Coronary artery (tissue), 2 donors: ENCODE data around the gene NEIL3.

Experiments
- DNase-seq: peaks from one replicate; pipeline ENCODE4 v3.0.0-alpha.2; 2017; ENCODE audit warnings: low spot score
- H3K27ac ChIP-seq, 2 donors: fragments of 200-600 bp; sonication (generic); one replicate each; pipeline ENCODE4 v1.5.1; 2016 to 2019
- H3K4me3 ChIP-seq: fragments of 200-600 bp; sonication (generic); 2 replicates; pipeline ENCODE4 v1.5.1; 2016; ENCODE audit warnings: mild to moderate bottlenecking, moderate library complexity
- CTCF ChIP-seq: fragments of 200-600 bp; sonication (generic); IDR thresholded peaks from one replicate; pipeline ENCODE4 v1.5.1; 2019; ENCODE audit warnings: antibody characterized with exemption

NEIL3 gene

DNA sequence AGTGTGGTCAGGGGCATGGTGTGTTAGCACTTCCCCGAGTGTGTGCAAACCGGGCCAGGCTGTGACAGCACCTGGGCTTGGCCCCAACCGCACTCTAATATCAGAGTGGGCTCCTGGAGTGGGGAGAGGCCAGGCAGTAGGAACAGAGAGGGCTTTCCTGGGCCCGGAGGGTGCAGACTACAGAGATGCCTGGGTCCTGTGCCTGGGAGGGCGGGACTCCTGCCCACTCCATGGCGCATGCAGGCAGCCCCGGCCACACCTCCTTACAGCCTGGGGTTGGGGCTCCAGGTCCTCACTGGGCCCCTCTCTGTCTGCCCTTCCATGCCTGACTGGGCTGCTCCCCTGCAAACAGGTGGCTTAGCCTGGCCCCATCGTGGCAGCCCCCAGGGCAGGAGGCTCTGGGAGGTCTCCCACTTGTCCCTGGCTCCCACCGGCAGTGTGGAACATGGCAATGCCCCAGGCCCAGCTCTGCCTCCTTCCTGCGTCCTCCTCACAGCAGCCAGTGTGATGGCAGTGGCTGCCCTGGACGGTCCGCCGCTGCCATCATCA, 72.2 kb downstream of the NEIL3 start:
- DNase-seq = no peak
- H3K27ac ChIP-seq = no peak overlapping the region
- no peak overlapping the region for H3K4me3 ChIP-seq
- TF ChIP-seq CTCF = no peak

DNA sequence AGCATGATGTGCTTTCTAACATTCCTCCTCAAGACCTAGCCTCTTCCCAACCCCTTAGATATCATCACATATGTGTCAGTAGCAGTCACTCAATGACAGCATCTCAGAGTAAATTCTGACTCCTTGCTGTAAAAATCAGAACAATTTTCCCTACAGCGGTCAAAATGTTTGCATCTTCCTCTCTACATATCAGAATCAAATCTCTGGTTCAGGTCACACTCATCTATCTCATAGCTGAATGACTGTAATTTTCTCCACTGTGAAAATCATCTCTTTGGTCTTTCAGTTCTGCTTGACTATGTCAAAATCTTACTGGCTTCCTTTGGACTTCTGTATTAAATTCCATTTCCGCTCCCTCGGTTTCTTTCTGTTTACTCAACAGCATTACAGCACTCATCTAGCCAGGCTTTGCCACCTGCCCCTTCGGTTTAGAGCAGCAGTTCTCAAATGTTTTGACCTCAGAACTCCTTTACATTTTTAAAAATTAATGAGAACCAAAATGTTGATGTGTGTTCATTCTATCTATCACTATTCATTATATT, 75.3 kb downstream of the NEIL3 start:
- TF ChIP-seq CTCF = no peak
- DNase-seq = no peak
- Histone ChIP-seq H3K4me3 (no peak overlapping the region), H3K27ac (no peak overlapping the region)

GRCh38 chr4:177385576-177386277, 76.1 kb downstream of the NEIL3 start:
- no peak for TF ChIP-seq CTCF
- H3K4me3 ChIP-seq = no peak overlapping the region
- no peak for DNase-seq
- no peak overlapping the region for H3K27ac ChIP-seq

DNA sequence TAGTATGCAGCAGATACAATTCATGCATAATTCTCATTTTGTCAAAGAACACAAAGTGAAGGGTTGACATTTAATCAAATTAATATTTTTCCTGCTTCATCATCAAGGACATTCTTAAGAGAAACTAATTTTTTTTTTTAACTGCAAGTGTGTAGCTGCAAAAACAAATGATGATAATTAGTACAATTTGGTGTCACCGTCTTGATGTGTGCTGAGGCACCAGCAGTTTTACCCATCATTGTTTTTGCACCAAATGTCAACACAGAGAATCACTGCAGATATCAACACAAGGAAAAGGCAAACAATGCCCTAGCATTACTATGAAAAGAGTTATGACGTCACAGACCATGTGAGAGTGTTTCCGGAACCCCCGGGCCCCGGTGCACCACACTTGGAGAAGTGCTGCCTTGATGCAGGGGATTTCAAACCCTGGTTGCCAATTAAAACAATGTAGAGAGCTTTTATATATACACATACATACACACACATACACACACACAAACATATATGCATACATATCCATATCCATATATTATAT, 76.7 kb downstream of the NEIL3 start:
- DNase-seq = no peak
- H3K4me3 ChIP-seq = no peak overlapping the region
- no peak overlapping the region for H3K27ac ChIP-seq
- no peak for TF ChIP-seq CTCF

DNA sequence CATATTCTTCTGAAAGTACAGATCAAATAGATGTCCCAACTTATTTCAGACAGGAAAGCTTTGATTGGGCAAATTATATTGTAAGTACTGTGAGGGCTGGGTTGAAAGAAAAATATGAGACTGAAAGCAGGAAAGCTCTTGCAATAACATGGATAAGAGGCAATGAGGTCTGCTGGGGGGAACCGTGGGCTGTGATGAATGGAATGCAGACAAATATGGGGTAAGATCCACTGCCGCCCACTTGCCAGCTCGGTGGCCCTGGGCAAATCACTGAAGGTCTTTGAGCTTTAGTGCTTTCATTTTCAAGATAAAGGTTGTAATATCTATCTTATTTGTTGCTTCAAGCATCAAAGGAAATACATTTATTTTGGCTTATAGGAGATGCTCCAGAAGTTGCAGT, 81.6 kb downstream of the NEIL3 start:
- Histone ChIP-seq H3K27ac (no peak overlapping the region), H3K4me3 (no peak overlapping the region)
- no peak for DNase-seq
- no peak for TF ChIP-seq CTCF

GRCh38 chr4:177391953-177392352, 82.3 kb downstream of the NEIL3 start:
- TF ChIP-seq CTCF = no peak
- DNase-seq = no peak
- Histone ChIP-seq H3K4me3 (no peak overlapping the region), H3K27ac (no peak overlapping the region)

DNA sequence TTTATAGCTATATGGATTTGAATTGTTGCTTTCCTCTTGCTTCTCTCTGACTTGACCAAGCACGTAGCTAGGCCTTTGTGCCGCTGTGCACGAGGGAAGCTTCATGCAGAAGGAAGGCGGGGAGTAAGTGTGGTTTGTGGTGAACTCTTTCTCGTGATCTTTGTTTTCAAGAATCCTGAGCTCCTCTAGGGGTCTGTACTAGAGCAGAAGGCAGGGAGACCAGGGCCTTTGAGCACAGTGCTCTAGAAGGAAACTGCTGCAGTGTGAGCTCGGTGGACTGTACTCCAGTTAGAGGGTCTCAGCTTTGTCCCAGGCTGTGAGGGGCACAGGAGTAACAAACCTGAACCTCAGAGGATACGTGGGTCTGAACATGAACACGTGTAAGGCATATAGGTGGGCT, 83.6 kb downstream of the NEIL3 start:
- no peak for TF ChIP-seq CTCF
- H3K27ac ChIP-seq = no peak overlapping the region
- no peak overlapping the region for H3K4me3 ChIP-seq
- no peak for DNase-seq
